HPDE6-E6E7 (cell line): ENCODE results near the gene ZP2.

Experiments used
- DNase-seq: peaks from one replicate; pipeline ENCODE4 v3.0.0; 2011; ENCODE audit warnings: missing footprints; ENCODE audit errors: extremely low spot score

Gene ZP2

GRCh38 chr16:21150375-21151001 is 60.9 kb downstream of the ZP2 start, which contains the start of gene DNAH3:
TSS of gene DNAH3 (minus strand) at chr16:21150846. CDS start at chr16:21150319, 527 bp downstream.
- peak; percentile 73 for DNase-seq
